Aorta (tissue), 5 donors: ENCODE data around the gene POLR1A. TPM values are rescaled to one million over a fixed set of nuclear protein-coding genes. Genes with fewer than 3 reads are reported as not detected.

Experiments used
- ATAC-seq: fragments of 200-7000 bp; cut with Tn5 transposase; one replicate; pipeline ENCODE4 v1.9.1; 2022; ENCODE audit warnings: moderate library complexity; ENCODE audit not compliant: low FRiP score
- DNase-seq, 2 donors: peaks; one replicate each; pipeline ENCODE4 v3.0.0-alpha.2; 2020
- H3K27ac ChIP-seq, 2 donors: one replicate each; pipeline ENCODE4 v1.5.1; 2013; ENCODE audit warnings: low read length in 2 of 2, mild to moderate bottlenecking in 2 of 2, moderate library complexity in 2 of 2, control low read depth in 1 of 2, inconsistent platforms in 1 of 2, low read depth in 1 of 2
- H3K27me3 ChIP-seq, 2 donors: one replicate each; pipeline ENCODE4 v1.6.1; 2013; ENCODE audit warnings: control low read depth in 1 of 2, low read length in 1 of 2, mild to moderate bottlenecking in 1 of 2, moderate library complexity in 1 of 2; ENCODE audit not compliant: insufficient read depth in 2 of 2, control insufficient read depth in 1 of 2
- H3K36me3 ChIP-seq, 2 donors: one replicate each; pipeline ENCODE4 v1.6.1; 2013; ENCODE audit warnings: control low read depth in 1 of 2, low read length in 1 of 2, mild to moderate bottlenecking in 1 of 2; ENCODE audit not compliant: insufficient read depth in 2 of 2, control insufficient read depth in 1 of 2
- H3K4me1 ChIP-seq, 2 donors: one replicate each; pipeline ENCODE4 v1.6.1; 2013; ENCODE audit warnings: low read length in 2 of 2, control low read depth in 1 of 2, mild to moderate bottlenecking in 1 of 2, moderate library complexity in 1 of 2; ENCODE audit not compliant: insufficient read depth in 2 of 2, control insufficient read depth in 1 of 2
- H3K4me3 ChIP-seq, 2 donors: one replicate each; pipeline ENCODE4 v1.5.1; 2013; ENCODE audit warnings: low read length in 2 of 2, control low read depth in 1 of 2, mild to moderate bottlenecking in 1 of 2
- H3K9me3 ChIP-seq: one replicate; pipeline ENCODE4 v1.6.1; 2013; ENCODE audit warnings: mild to moderate bottlenecking, low read length; ENCODE audit not compliant: control insufficient read depth
- WGBS, 2 donors: extraction: QIAGEN DNeasy Blood & Tissue Kit; methylation state at CpG; one replicate each; pipeline ENCODE4 v1.1.7; 2013; 5-methylcytosine and 5-hydroxymethylcytosine counted together
- intact Hi-C, 2 donors: fragments of 100-400 bp; cut with DNase I; formaldehyde crosslinking; loops; one replicate each; pipeline versions ENCODE4 v1.14.2 to v1.15.0; 2022
- polyA plus RNA-seq, 2 donors: library from polyadenylated mRNA; stranded (reverse); fragments of 200-250 nt; gene quantifications; one replicate each; pipeline ENCODE4 v1.2.3, GENCODE V29; 2013
- total RNA-seq, 2 donors: library from RNA; stranded (reverse); fragmentation: NEBNext Ultra II Directional; extraction: Animal tissue kit (Norgen Biotek cat#: 25700); gene quantifications; one replicate each; pipeline ENCODE4 v1.2.1, GENCODE V29; 2021
- donor health status: healthy with polysubstance abuse.
- donor health status: Bipolar disorder and iron deficiency.
- donor health status: DM: no; HTN: no; CAD: no.
- donor health status: DM: no; HTN: no; CAD: no.
- donor health status: DM: yes; HTN: yes; CAD: no.

Gene POLR1A
- total and polyA plus RNA-seq, 4 donors = 1.4 to 31.5 (median 16.4) TPM

DNA sequence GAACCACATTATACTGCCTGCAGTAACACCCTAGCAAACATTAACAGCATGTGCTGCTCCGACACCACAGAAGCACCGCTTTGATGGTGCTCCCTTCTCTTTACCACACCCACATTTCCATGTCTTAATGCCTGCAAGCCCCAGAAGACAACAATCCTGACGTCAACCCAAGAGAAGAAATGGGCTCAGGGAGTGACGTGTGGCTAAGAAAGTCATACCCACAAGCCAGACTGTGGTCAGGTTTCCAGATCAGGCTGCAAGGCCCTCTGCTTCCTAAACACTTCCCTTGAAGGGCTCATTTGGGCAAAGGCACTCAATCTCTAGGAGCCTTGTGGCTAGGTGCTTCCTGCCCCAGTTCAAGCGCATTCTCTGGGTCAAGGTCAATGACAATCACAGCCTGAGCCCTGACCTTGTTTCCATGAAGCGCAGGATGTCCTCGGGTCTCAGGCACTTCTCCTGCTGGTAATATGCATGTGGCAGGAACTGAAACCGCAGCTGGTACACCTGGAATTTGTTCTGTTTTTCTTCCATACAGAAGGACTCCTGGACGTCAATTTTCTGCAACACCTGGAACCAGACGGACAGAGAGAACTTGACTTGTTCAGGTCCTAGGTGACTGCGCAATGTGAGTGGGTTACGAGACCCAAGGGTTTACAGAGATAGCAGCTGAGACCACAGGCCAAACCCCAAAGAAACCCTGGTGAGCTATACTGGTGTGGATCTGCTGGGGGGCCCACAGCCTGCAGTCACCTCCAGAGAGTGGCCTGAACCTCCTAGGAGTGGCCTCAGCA lies 67.2 kb downstream of the POLR1A start:
- Histone ChIP-seq H3K4me1 (peaks cover 0 to 3% of the 10 kb centered on the region in 2 donors), H3K27me3 (no peaks in the 10 kb centered on the region), H3K4me3 (no peak overlapping the region), H3K9me3 (no peaks in the 10 kb centered on the region), H3K27ac (no peak overlapping the region), H3K36me3 (peaks cover 0 to 8% of the 10 kb centered on the region in 2 donors)
- ATAC-seq = no peak
- intact Hi-C loops = no loop called here
- 87 to 90% methylated on average over 12 of the region's 12 CpGs for WGBS, 2 donors
- peak; percentile 47 to 56 for DNase-seq

DNA sequence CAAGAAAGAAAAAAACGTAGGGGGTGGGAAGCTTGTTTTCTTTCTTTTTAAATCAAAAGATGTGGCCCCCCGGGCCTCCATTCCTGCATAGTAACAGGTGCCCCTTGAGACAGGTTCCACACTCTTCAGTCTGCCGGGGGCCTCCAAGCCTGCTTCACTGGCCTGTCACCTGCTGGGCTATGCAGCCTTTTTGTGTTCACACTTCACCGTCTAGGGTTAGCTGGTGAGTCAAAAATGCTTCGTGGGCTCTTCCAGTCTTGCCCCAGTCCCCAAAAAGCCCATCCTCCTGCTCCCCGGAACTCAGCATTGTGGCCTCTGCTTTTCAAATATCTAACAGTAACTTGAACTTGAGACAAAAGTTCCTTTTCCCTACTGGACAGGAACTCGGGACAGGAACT lies 67.9 kb downstream of the POLR1A start:
- WGBS, 2 donors = 77 to 79% methylated on average over 7 of the region's 7 CpGs
- Histone ChIP-seq H3K9me3 (no peaks in the 10 kb centered on the region), H3K27ac (peak overlapping the region in 1 of 2 donors; percentile 65), H3K4me3 (no peak overlapping the region), H3K4me1 (peaks cover 0 to 3% of the 10 kb centered on the region in 2 donors), H3K36me3 (peaks cover 0 to 4% of the 10 kb centered on the region in 2 donors), H3K27me3 (no peaks in the 10 kb centered on the region)
- peak; percentile 22 for ATAC-seq
- intact Hi-C loops = no loop called here
- peak in 1 of 2 donors; percentile 64 for DNase-seq

DNA sequence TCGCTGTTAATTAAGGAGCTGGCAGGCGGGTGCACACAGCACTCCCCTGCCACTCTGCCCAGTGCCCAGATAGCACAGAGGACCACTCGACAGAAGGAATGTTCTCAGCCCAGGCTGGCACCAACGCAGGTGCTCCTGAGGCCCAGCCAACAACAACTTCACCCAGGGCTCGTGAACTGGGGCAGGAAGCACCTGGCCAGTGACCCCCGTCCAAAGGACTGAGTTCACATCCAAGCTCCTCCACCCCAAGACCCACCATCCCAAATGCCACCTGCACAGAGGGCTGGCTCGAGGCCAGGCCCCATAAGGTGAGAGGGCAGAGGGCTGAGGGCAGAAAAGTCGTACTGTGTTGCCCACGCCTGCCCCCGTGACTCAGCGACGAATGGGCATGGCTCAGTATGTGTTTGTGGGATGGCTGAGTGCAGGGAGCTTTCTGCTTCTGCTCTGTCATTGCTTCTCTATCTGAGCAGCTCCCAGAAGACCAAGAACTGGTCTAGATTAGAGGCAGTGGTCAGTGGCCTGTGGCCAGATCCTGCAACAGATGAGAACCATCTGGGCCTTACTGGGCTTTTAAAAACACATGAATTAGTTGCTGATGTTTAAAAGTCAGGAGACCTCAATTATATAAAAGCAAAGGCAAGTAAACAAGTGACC lies 68.4 kb downstream of the POLR1A start:
- Histone ChIP-seq H3K27ac (peak overlapping the region; percentile 4 to 34), H3K4me1 (peaks cover 0 to 3% of the 10 kb centered on the region in 2 donors), H3K36me3 (peaks cover 0 to 2% of the 10 kb centered on the region in 2 donors), H3K9me3 (no peaks in the 10 kb centered on the region), H3K27me3 (no peaks in the 10 kb centered on the region), H3K4me3 (no peak overlapping the region)
- DNase-seq (peak; percentile 82 to 83), ATAC-seq (peak; percentile 82)
- WGBS, 2 donors = 3 to 12% methylated on average over 12 of the region's 12 CpGs
- intact Hi-C loops = no loop called here

DNA sequence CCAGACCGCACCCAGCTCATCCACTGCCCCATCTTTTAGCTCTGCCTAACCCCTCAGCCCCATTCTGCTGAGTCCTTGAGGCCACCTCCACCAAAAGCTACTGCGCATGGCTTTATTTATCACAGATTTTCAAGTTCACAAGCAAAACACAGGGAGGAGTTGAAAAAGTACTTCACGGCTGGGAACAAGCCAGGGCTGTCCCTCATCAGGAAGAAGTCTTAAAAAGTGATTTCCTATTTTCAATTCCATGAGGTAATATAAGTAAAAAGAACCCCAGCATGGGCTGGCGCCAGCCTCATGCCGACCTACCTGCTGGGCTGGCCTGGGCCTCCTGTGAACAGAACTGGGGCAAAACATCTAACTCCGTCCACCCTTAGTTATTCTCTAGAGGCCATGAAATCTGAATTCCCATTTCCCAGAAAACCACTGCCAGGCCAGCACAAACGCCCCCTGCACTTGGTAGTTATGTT lies 69.0 kb downstream of the POLR1A start:
- WGBS, 2 donors = 19 to 27% methylated on average over 7 of the region's 7 CpGs
- intact Hi-C loops = no loop called here
- peak overlapping the region; percentile 4 to 34 for H3K27ac ChIP-seq
- DNase-seq (no peak), ATAC-seq (peak; percentile 81)
- peaks cover 0 to 5% of the 10 kb centered on the region in 2 donors for H3K36me3 ChIP-seq
- no peak overlapping the region for H3K4me3 ChIP-seq
- no peaks in the 10 kb centered on the region for H3K9me3 ChIP-seq
- no peaks in the 10 kb centered on the region for H3K27me3 ChIP-seq
- peaks cover 0 to 3% of the 10 kb centered on the region in 2 donors for H3K4me1 ChIP-seq

DNA sequence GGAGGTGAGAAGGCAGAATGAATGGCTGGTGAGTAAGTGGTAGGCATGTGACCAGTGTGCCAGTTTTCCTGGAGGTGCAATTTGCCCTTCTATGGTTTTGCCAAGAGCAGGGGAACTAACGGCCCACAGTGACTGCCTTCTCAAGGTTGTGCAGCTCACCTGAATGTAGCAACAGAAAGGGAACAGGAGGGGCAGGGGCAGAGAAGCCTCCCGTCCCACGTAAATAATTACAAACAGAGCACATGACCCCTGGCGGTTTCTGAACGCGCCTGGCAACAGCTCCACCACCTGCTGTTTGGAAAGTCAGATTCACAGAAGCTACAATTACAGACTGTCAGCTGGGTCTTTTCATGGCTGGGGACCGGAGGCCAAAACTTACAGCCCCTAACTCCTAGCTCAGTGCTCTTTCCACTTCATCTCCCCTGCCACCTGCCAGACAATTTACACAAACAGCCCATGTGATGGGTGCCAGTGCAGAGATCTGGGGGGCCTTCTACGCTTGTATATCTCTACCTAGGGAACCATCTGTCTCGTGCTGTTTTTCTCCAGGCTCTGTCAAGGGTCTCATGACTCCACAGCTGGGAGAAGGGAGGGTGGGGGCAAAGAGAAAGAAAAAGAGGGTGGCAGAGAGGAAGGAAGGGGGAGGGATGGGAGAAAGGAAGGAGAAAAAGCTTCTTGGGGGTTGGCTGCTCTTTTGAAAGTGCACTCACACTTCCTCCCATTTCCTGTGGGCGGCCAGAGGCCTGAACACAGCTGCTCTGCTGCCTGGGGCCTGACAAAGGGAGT lies 69.6 kb downstream of the POLR1A start:
- Histone ChIP-seq H3K4me1 (peaks cover 0 to 3% of the 10 kb centered on the region in 2 donors), H3K4me3 (no peak overlapping the region), H3K27me3 (no peaks in the 10 kb centered on the region), H3K36me3 (peaks cover 0 to 7% of the 10 kb centered on the region in 2 donors), H3K27ac (peak overlapping the region; percentile 4 to 34), H3K9me3 (no peaks in the 10 kb centered on the region)
- peak; percentile 84 to 89 for DNase-seq
- 63 to 78% methylated on average over 10 of the region's 10 CpGs for WGBS, 2 donors
- intact Hi-C loops = no loop called here
- no peak for ATAC-seq

DNA sequence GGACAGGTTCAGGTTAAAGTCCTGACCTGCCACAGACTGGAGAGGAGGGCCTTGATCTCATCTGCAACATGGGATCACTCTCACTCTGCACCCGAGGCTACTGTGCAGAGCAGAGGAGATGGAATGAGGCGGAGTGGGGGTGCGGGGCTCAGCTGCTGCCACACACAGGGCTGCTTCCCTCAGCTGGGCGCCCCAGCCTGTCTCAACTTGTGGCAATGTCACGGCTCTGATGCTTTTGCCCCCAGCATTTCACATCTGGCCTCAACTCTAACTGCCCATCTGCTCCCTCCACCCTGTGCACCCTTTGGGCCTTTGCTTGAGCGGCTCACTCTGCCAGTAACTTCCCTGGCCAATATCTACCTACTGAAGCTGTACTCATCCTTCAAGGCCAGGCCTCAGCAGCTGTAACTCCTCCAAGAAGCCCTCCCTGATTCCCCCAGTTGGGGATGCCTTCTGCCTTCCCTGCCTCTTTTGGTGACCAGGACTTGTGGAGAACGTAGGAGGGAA lies 70.3 kb downstream of the POLR1A start:
- ATAC-seq (no peak), DNase-seq (peak; percentile 42 to 65)
- H3K27me3 ChIP-seq = no peaks in the 10 kb centered on the region
- intact Hi-C loops = no loop called here
- 85 to 86% methylated on average over 7 of the region's 7 CpGs for WGBS, 2 donors
- H3K9me3 ChIP-seq = no peaks in the 10 kb centered on the region
- H3K36me3 ChIP-seq = peaks cover 3 to 10% of the 10 kb centered on the region in 2 donors
- H3K4me1 ChIP-seq = peaks cover 0 to 3% of the 10 kb centered on the region in 2 donors
- no peak overlapping the region for H3K27ac ChIP-seq
- no peak overlapping the region for H3K4me3 ChIP-seq

DNA sequence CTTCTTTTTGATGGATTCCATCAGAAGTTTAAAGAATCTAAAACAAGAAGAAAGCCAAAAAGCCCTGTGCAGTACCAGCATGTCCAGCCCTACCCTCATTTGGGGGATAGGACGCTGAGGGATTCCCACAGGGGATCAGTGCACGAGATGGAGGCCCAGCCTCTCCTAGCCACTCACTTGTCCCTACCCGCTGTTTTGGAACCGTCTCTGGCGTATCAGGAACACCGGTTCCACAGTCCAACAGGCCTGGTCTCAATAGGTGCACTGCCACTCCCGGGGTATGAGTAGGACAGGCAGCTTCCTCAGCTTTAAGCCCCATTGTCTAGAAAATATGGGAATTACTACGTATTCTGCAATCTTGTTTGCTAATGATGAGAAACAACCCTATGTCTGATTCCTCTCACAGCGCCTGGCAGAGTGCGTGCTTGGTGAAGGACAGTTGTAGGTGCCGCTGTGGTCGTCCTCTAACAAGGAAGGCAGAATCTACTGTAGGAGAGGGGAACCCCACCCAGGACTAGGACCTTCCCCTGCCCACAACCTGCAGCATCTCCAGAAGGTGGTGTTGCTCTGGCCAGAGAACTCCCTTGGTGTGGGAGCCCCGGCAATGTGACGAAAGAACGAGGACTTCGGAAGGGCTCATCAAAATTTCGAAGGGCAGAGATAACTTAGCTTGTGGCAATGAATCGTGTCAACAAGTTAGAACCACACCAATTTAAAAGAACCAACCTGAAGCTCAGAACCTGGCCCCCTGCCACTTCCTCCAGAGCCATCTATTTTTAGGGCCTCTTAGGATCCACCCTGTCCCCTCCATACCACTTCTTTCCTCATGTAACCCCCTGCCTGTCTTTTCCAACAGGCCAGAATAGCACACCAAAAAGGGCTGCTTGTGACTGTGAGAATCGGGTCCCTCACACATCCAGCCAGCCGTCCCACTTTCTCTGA lies 71.7 kb downstream of the POLR1A start:
- H3K27ac ChIP-seq = no peak overlapping the region
- no peaks in the 10 kb centered on the region for H3K9me3 ChIP-seq
- peaks cover 7 to 8% of the 10 kb centered on the region in 2 donors for H3K36me3 ChIP-seq
- no peaks in the 10 kb centered on the region for H3K27me3 ChIP-seq
- peaks cover 0 to 3% of the 10 kb centered on the region in 2 donors for H3K4me1 ChIP-seq
- intact Hi-C loops = no loop called here
- no peak overlapping the region for H3K4me3 ChIP-seq
- ATAC-seq (no peak), DNase-seq (peak; percentile 32 to 37)
- 94 to 96% methylated on average over 20 of the region's 20 CpGs for WGBS, 2 donors
